Mesothelial cell of epicardium (in vitro differentiated cells): ENCODE results near the gene SEMA6A. TPM values are rescaled to one million over a fixed set of nuclear protein-coding genes. Genes with fewer than 3 reads are reported as not detected.

Source experiments
- DNase-seq, 2 experiments: peaks; one replicate each; pipeline ENCODE4 v3.0.0; 2021; ENCODE audit warnings: low spot score in 2 of 2; ENCODE audit not compliant: unreplicated experiment in 2 of 2
- H3K27ac Mint-ChIP-seq: 2 replicates; pipeline ENCODE4 v1.8.0; 2021; ENCODE audit warnings: mixed read lengths
- H3K27me3 Mint-ChIP-seq: 2 replicates; pipeline ENCODE4 v1.8.0; 2021; ENCODE audit warnings: low read depth, mixed read lengths
- H3K36me3 Mint-ChIP-seq: 2 replicates; pipeline ENCODE4 v1.8.0; 2021; ENCODE audit warnings: mixed read lengths
- H3K4me1 Mint-ChIP-seq: 2 replicates; pipeline ENCODE4 v1.8.0; 2021; ENCODE audit warnings: mixed read lengths
- H3K4me3 Mint-ChIP-seq: 2 replicates; pipeline ENCODE4 v1.8.0; 2021; ENCODE audit warnings: mild to moderate bottlenecking, moderate library complexity, mixed read lengths
- H3K9me3 Mint-ChIP-seq: 2 replicates; pipeline ENCODE4 v1.8.0; 2021; ENCODE audit warnings: mixed read lengths
- total RNA-seq: library from RNA; stranded (reverse); gene quantifications from 3 replicates; pipeline ENCODE4 v1.2.1, GENCODE V29; 2021
- TF ChIP-seq, protein P1 (sequence below): fragments of 200-600 bp; sonication (generic); IDR thresholded peaks from one replicate; pipeline ENCODE4 v1.5.0; 2021; ENCODE audit warnings: antibody characterized with exemption; ENCODE audit not compliant: unreplicated experiment

Gene SEMA6A
- total RNA-seq, 1 donor from 2014 or later: 129 TPM

DNA sequence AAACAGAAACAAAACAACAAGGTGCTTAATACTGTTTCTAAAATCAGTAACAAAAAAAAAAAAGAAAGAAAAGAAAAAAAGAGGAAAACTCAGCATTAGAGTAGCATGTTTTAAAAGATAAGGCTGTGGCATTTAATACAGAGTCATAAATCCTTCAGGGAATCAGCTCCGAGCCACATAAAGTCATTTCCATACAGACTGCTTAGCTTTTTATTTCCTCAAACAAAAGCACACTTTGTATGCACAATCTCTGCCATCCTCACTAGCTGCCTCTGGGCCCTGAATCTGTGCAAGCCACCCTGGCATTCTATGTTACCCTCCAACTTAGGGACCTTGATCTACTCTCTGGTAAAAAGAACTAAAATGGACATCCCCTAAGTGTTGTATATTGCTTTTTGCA is 87.6 kb downstream of the SEMA6A start:
- Mint-ChIP-seq H3K36me3 (peaks cover 59% of the 10 kb centered on the region), H3K4me3 (no peak overlapping the region), H3K9me3 (no peaks in the 10 kb centered on the region), H3K4me1 (peaks cover 38% of the 10 kb centered on the region), H3K27me3 (no peaks in the 10 kb centered on the region), H3K27ac (peak overlapping the region; percentile 13)
- TF ChIP-seq, protein P1, sequence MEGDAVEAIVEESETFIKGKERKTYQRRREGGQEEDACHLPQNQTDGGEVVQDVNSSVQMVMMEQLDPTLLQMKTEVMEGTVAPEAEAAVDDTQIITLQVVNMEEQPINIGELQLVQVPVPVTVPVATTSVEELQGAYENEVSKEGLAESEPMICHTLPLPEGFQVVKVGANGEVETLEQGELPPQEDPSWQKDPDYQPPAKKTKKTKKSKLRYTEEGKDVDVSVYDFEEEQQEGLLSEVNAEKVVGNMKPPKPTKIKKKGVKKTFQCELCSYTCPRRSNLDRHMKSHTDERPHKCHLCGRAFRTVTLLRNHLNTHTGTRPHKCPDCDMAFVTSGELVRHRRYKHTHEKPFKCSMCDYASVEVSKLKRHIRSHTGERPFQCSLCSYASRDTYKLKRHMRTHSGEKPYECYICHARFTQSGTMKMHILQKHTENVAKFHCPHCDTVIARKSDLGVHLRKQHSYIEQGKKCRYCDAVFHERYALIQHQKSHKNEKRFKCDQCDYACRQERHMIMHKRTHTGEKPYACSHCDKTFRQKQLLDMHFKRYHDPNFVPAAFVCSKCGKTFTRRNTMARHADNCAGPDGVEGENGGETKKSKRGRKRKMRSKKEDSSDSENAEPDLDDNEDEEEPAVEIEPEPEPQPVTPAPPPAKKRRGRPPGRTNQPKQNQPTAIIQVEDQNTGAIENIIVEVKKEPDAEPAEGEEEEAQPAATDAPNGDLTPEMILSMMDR: no peak
- no peak for DNase-seq

DNA sequence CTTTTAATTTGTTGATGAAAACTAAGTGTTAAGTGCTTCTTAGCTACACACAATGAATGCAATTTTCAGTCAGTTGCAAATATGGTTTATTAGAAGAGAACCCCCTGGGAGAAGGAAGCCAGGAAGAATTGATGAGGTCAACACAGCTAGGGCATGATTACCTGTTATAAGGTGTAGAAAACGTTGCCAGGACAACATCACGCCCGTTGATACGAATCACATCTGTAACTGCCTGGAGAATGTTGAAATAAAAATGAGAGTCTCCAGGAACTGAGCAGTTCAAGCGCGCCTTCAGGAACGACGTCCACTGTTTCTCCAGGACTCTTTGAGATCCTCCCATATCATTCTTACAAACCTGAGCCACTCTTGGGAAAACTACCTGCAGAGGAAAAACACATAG is 88.0 kb downstream of the SEMA6A start:
- Mint-ChIP-seq H3K9me3 (no peaks in the 10 kb centered on the region), H3K36me3 (peaks cover 62% of the 10 kb centered on the region), H3K27ac (peak overlapping the region; percentile 13), H3K4me3 (no peak overlapping the region), H3K27me3 (no peaks in the 10 kb centered on the region), H3K4me1 (peaks cover 34% of the 10 kb centered on the region)
- TF ChIP-seq, protein P1: no peak
- DNase-seq: no peak

DNA sequence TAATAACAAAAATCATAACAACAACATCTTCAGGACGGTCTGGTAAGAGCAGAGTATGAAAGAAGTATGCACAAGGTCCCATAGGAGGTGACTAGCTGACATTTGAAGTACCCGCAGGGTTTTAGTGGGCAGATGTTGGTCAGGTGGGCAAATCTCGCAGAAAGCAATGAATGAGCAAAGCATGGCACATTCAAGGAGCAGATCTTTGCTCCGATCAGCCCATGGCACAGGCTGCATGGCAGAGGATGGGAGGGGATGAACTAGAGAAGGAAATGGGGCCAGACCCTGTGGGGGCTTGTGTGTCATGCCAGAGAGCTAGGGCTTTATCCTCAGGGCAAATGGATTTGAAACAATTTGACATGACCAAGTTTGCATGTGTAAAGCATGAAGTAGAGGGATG is 90.0 kb downstream of the SEMA6A start:
- Mint-ChIP-seq H3K4me1 (peaks cover 30% of the 10 kb centered on the region), H3K9me3 (peaks cover 4% of the 10 kb centered on the region), H3K27me3 (no peaks in the 10 kb centered on the region), H3K36me3 (peaks cover 70% of the 10 kb centered on the region), H3K4me3 (no peak overlapping the region), H3K27ac (no peak overlapping the region)
- TF ChIP-seq, protein P1: no peak
- no peak for DNase-seq

DNA sequence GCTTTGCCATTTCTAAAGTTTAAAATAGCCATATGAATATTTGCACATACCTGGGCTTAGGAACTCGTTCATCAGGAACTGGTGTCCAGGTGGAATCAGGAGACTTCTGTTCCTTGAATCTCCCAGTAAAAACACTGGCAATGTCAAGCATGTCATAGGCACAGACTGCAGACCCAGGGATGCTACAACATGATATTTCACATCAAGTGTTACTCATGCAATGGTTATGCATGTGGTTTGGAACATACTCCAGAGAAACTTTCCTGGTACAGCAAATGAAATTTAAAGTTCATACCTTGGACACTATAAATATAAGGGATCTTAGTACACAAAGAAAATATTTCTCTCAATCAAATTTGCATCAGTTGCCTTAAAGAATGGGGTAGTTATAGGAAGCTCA is 92.2 kb downstream of the SEMA6A start:
- TF ChIP-seq, protein P1: no peak
- peaks cover 12% of the 10 kb centered on the region for H3K9me3 Mint-ChIP-seq
- H3K4me3 Mint-ChIP-seq: no peak overlapping the region
- no peak for DNase-seq
- peaks cover 14% of the 10 kb centered on the region for H3K4me1 Mint-ChIP-seq
- no peaks in the 10 kb centered on the region for H3K27me3 Mint-ChIP-seq
- peaks cover 73% of the 10 kb centered on the region for H3K36me3 Mint-ChIP-seq
- H3K27ac Mint-ChIP-seq: no peak overlapping the region

DNA sequence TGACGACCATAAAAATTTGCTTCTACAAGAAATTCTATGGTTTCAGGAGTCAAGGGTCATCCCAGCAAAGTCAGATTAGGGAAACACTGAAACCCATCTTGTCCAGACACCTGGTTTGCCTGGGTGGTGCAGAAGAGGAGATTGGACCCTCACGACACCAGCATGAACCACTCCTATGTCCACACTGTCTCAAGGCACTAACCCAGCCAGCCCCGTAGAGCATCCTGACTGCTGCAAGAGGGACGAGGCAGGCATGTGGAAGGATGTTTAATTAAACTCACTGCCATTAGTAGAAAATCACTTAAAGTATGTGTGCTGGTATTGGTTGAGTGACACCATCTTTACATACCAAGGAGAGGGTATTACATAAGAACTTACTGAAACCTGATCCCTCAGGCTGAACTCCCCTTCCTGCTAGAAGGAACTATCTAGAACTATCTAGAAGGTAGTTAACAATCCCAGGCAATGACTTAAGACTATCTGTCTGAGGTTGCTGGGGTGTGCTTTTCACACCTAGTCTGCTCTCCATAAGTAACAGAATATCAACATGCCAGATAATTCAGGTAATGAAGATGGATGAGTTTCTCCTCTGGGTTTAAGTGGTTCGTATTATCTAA is 93.6 kb downstream of the SEMA6A start:
- Mint-ChIP-seq H3K27ac (peak overlapping the region; percentile 5), H3K4me1 (peaks cover 5% of the 10 kb centered on the region), H3K9me3 (peaks cover 21% of the 10 kb centered on the region), H3K4me3 (no peak overlapping the region), H3K36me3 (peaks cover 75% of the 10 kb centered on the region), H3K27me3 (no peaks in the 10 kb centered on the region)
- TF ChIP-seq, protein P1: no peak
- no peak for DNase-seq
